Esophagus muscularis mucosa (tissue), 4 donors: ENCODE data around the gene CEP89.

Source experiments
- EP300 ChIP-seq: sonication (generic); formaldehyde crosslinking; IDR thresholded peaks from one replicate; pipeline ENCODE4 v1.6.1; 2017; ENCODE audit warnings: antibody characterized with exemption
- POLR2A ChIP-seq: fragments of 450-650 bp; IDR thresholded peaks from one replicate; pipeline ENCODE4 v1.6.1; 2017; ENCODE audit warnings: antibody characterized with exemption, moderate library complexity, mild to moderate bottlenecking, low read depth
- POLR2AphosphoS5 ChIP-seq, 2 donors: sonication (generic); formaldehyde crosslinking; IDR thresholded peaks; one replicate each; pipeline ENCODE4 v1.6.1; 2017; ENCODE audit warnings: antibody characterized with exemption in 2 of 2
- TF ChIP-seq, protein P1 (sequence below), 3 experiments: fragments of 200-600 bp in 2 of 3; fragments of 450-650 bp in 1 of 3; sonication (generic) in 2 of 3; IDR thresholded peaks; one replicate each; pipeline ENCODE4 v1.5.1; 2017 to 2019; ENCODE audit warnings: antibody characterized with exemption in 3 of 3, mild to moderate bottlenecking in 2 of 3, moderate library complexity in 1 of 3

- TF ChIP-seq, protein P1, sequence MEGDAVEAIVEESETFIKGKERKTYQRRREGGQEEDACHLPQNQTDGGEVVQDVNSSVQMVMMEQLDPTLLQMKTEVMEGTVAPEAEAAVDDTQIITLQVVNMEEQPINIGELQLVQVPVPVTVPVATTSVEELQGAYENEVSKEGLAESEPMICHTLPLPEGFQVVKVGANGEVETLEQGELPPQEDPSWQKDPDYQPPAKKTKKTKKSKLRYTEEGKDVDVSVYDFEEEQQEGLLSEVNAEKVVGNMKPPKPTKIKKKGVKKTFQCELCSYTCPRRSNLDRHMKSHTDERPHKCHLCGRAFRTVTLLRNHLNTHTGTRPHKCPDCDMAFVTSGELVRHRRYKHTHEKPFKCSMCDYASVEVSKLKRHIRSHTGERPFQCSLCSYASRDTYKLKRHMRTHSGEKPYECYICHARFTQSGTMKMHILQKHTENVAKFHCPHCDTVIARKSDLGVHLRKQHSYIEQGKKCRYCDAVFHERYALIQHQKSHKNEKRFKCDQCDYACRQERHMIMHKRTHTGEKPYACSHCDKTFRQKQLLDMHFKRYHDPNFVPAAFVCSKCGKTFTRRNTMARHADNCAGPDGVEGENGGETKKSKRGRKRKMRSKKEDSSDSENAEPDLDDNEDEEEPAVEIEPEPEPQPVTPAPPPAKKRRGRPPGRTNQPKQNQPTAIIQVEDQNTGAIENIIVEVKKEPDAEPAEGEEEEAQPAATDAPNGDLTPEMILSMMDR (IDR thresholded peaks at IDR 0.05) = no peak
- TF ChIP-seq POLR2A = no peak
- TF ChIP-seq POLR2AphosphoS5 (IDR thresholded peaks at IDR 0.05) = no peak
- TF ChIP-seq EP300 = no peak
Observed at GRCh38 chr19:32863841-32864240, 107.9 kb downstream of the CEP89 start.
